ENCODE measurements around the gene TYW1. TPM values are rescaled to one million over a fixed set of nuclear protein-coding genes. Genes with fewer than 3 reads are reported as not detected.
"Not testable (repeated sequence)": the region's sequence is repeated elsewhere in the genome, so short reads cannot be mapped to it uniquely, and the experiment has no call there.

TYW1 gene
- total and polyA plus RNA-seq, 2 of the 8 experiments (the other 6 are each of a cell fraction or from before 2014, with no cell fraction given) = 8.8 to 16.2 TPM

DNA sequence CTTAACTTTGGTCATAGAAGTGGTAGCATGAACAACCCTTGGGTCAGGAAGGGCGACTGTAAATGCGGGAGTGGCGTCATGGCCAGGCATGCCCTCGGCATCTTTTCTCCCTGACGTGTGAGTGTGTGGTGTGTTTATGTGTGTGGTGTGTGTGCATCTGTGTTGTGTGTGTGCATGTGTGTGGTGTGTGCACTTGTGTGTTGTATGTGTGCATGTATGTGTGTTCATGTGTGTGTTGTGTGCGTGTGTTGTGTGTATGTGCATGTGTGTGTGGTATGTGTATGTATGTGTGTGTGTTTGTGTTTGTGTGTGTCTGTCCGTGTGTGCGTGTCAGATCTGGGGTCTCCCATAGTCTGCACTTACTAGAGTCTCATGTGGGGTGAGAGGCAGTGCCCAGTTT lies 192.5 kb downstream of the TYW1 start:
- FAIRE-seq; H3K27ac ChIP-seq (ENCODE audit: low read depth, low read length); H4K20me1 ChIP-seq (replicated peaks in 1 of 2; ENCODE audit: control insufficient read depth in 1 of 2, insufficient read depth in 2 of 2, low read length in 2 of 2); H3K36me3 ChIP-seq (ENCODE audit: control insufficient read depth in 2 of 4, insufficient read depth in 4 of 4, low read length in 3 of 4); CTCF ChIA-PET (ENCODE audit: partially characterized antibody); H3K23ac ChIP-seq (ENCODE audit: insufficient read length); H3K4me3 ChIP-seq (ENCODE audit: extremely low read depth in 1 of 4, insufficient read depth in 2 of 4, low read depth in 3 of 4, low read length in 4 of 4); H3K79me2 ChIP-seq (ENCODE audit: control insufficient read depth in 1 of 2, insufficient read depth in 2 of 2, low read length in 2 of 2); H3K27me3 ChIP-seq (replicated peaks in 1 of 4; ENCODE audit: control insufficient read depth in 3 of 4, extremely low read depth in 1 of 4, insufficient read depth in 3 of 4, low read length in 3 of 4); POLR2A ChIA-PET (ENCODE audit: partially characterized antibody); H3K79me1 ChIP-seq (ENCODE audit: low read depth, low read length); H3K23me2 ChIP-seq (ENCODE audit: low read depth, low read length); H3K56ac ChIP-seq (replicated peaks; ENCODE audit: insufficient read length, low read depth, low read length); DNase-seq (ENCODE audit: low read depth in 1 of 2, low spot score in 2 of 2); H4K8ac ChIP-seq (ENCODE audit: extremely low read depth, insufficient read depth, low read length); H2AFZ ChIP-seq (ENCODE audit: low read length); H3K9me3 ChIP-seq (ENCODE audit: insufficient read depth in 2 of 2, low read depth in 1 of 2, low read length in 1 of 2): not testable (repeated sequence)
- peak overlapping the region in 1 of 4 experiments; percentile 75; a peak in 2 of 7 replicates for H3K9ac ChIP-seq (replicated peaks in 1 of 4; ENCODE audit: extremely low read depth in 1 of 4, low read depth in 3 of 4, low read length in 3 of 4)
- WGBS, 2 experiments (ENCODE audit: extremely low coverage in 1 of 2, insufficient coverage in 1 of 2, insufficient read length in 1 of 2, insufficient replicate concordance in 2 of 2, low coverage in 1 of 2, low lambda C conversion rate in 2 of 2, missing lambda C conversion rate in 1 of 2) = 83% methylated on average over 8 of the region's 8 CpGs; no CpG with 5 or more reads in 1 of the 2 experiments
- peak overlapping the region; percentile 84; the same call in 1 of the 2 replicates for H2BK15ac ChIP-seq (ENCODE audit: low read length)
- peak overlapping the region; percentile 100 for H2AK5ac ChIP-seq (ENCODE audit: low read depth, low read length)
- H3K4me1 ChIP-seq (replicated peaks in 1 of 4; ENCODE audit: control insufficient read depth in 3 of 4, insufficient read depth in 4 of 4, low read length in 3 of 4) = peaks cover 10 to 22% (median 13%) of the 10 kb centered on the region in 4 experiments
- H3K4me2 ChIP-seq (ENCODE audit: insufficient read depth in 1 of 2, low read depth in 2 of 2, low read length in 2 of 2) = peak overlapping the region; percentile 31 to 76
- H4K91ac ChIP-seq (replicated peaks; ENCODE audit: insufficient read length, low read length) = peak overlapping the region; percentile 100
- peak overlapping the region; percentile 99 for H2BK5ac ChIP-seq (ENCODE audit: low read depth, low read length)
- H3K4ac ChIP-seq (replicated peaks; ENCODE audit: insufficient read length, low read depth, low read length) = peak overlapping the region; percentile 99
- peak overlapping the region; percentile 84 for H3K14ac ChIP-seq (ENCODE audit: insufficient read length)
- peak overlapping the region; percentile 99 for H2BK12ac ChIP-seq (ENCODE audit: low read depth, low read length)
- H3K18ac ChIP-seq (ENCODE audit: extremely low read depth, low read length) = peak overlapping the region; percentile 57
- H2BK20ac ChIP-seq (ENCODE audit: low read length) = peak overlapping the region; percentile 76
- peak overlapping the region; percentile 98 for H2BK120ac ChIP-seq (replicated peaks; ENCODE audit: low read depth, low read length)
- H4K5ac ChIP-seq (ENCODE audit: insufficient read length, low read depth, low read length) = peak overlapping the region; percentile 67

Measured in H1 (cell line).